OCI-LY1 (cell line): ENCODE measurements around the gene PRPSAP1.

Experiments used
- H2AFZ ChIP-seq: fragments of 200-600 bp; sonication (generic), shearing (Covaris generic); 2 replicates; pipeline ENCODE4 v1.6.0; 2014; ENCODE audit warnings: antibody characterized with exemption, mild to moderate bottlenecking, low read length
- H3F3A ChIP-seq: fragments of 200-600 bp; sonication (generic), shearing (Covaris generic); 2 replicates; pipeline ENCODE4 v1.6.0; 2014; ENCODE audit warnings: mild to moderate bottlenecking, antibody characterized with exemption, low read length, moderate library complexity; ENCODE audit not compliant: insufficient read depth
- H3K27ac ChIP-seq: fragments of 200-600 bp; sonication (generic); 2 replicates; pipeline ENCODE4 v1.5.1; 2014; ENCODE audit warnings: low read length, mixed run types, mild to moderate bottlenecking, low read depth; ENCODE audit not compliant: poor library complexity, severe bottlenecking
- H3K27me3 ChIP-seq: fragments of 200-600 bp; sonication (generic); 2 replicates; pipeline ENCODE4 v1.6.0; 2014; ENCODE audit warnings: antibody characterized with exemption, mild to moderate bottlenecking, low read length, moderate library complexity; ENCODE audit not compliant: insufficient read depth
- H3K36me3 ChIP-seq: fragments of 200-600 bp; sonication (generic); 2 replicates; pipeline ENCODE4 v1.6.1; 2014; ENCODE audit warnings: mild to moderate bottlenecking, antibody characterized with exemption, low read length, moderate library complexity, mixed read lengths; ENCODE audit not compliant: insufficient read depth
- H3K4me1 ChIP-seq: fragments of 200-600 bp; sonication (generic); 2 replicates; pipeline ENCODE4 v1.5.1; 2014; ENCODE audit warnings: mild to moderate bottlenecking, low read length, moderate library complexity; ENCODE audit not compliant: insufficient read depth, severe bottlenecking
- H3K4me2 ChIP-seq: fragments of 200-600 bp; sonication (generic), shearing (Covaris generic); 2 replicates; pipeline ENCODE4 v1.6.1; 2014; ENCODE audit warnings: low read length
- H3K4me3 ChIP-seq: fragments of 200-600 bp; sonication (generic); 2 replicates; pipeline ENCODE4 v1.5.1; 2014; ENCODE audit warnings: low read length, low read depth, mild to moderate bottlenecking, mixed read lengths; ENCODE audit not compliant: poor library complexity, severe bottlenecking
- H3K79me2 ChIP-seq: fragments of 200-600 bp; shearing (Covaris generic); 2 replicates; pipeline ENCODE4 v1.6.1; 2016; ENCODE audit warnings: mixed run types, low read length, mixed read lengths; ENCODE audit not compliant: insufficient read depth
- H3K9ac ChIP-seq: fragments of 200-600 bp; sonication (generic), shearing (Covaris generic); 2 replicates; pipeline ENCODE4 v1.6.1; 2014; ENCODE audit warnings: mild to moderate bottlenecking, low read length, mixed read lengths
- H3K9me2 ChIP-seq: fragments of 200-600 bp; sonication (generic), shearing (Covaris generic); 2 replicates; pipeline ENCODE4 v1.6.1; 2014; ENCODE audit warnings: low read depth, mild to moderate bottlenecking, low read length, mixed read lengths
- H3K9me3 ChIP-seq: fragments of 200-600 bp; shearing (Covaris generic); 2 replicates; pipeline ENCODE4 v1.6.1; 2014; ENCODE audit warnings: low read length, mixed read lengths
- H4K20me1 ChIP-seq: fragments of 200-600 bp; sonication (generic), shearing (Covaris generic); 2 replicates; pipeline ENCODE4 v1.6.0; 2016; ENCODE audit warnings: mild to moderate bottlenecking, low read length; ENCODE audit not compliant: insufficient read depth
- EZH2 ChIP-seq: fragments of 200-600 bp; sonication (generic), shearing (Covaris generic); IDR thresholded peaks from 2 replicates; pipeline ENCODE4 v1.8.0; 2017; ENCODE audit warnings: borderline replicate concordance, mixed run types, mild to moderate bottlenecking, antibody characterized with exemption, low read length, moderate library complexity, mixed read lengths
- TF ChIP-seq, protein P1 (sequence below): fragments of 200-600 bp; sonication (generic), shearing (Covaris generic); IDR thresholded peaks from 2 replicates; pipeline ENCODE4 v1.5.1; 2017; ENCODE audit warnings: mild to moderate bottlenecking, antibody characterized with exemption, low read length, moderate library complexity, mixed read lengths

Gene PRPSAP1, protein sequence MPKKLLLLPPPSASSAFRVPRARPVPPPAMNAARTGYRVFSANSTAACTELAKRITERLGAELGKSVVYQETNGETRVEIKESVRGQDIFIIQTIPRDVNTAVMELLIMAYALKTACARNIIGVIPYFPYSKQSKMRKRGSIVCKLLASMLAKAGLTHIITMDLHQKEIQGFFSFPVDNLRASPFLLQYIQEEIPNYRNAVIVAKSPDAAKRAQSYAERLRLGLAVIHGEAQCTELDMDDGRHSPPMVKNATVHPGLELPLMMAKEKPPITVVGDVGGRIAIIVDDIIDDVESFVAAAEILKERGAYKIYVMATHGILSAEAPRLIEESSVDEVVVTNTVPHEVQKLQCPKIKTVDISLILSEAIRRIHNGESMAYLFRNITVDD

GRCh38 chr17:76353599-76354316 lies at the start of gene PRPSAP1:
PRPSAP1 (minus strand) TSS chr17:76353916; CDS start chr17:76353703, 213 bp downstream.
- TF ChIP-seq EZH2 = no peak
- TF ChIP-seq, protein P1, sequence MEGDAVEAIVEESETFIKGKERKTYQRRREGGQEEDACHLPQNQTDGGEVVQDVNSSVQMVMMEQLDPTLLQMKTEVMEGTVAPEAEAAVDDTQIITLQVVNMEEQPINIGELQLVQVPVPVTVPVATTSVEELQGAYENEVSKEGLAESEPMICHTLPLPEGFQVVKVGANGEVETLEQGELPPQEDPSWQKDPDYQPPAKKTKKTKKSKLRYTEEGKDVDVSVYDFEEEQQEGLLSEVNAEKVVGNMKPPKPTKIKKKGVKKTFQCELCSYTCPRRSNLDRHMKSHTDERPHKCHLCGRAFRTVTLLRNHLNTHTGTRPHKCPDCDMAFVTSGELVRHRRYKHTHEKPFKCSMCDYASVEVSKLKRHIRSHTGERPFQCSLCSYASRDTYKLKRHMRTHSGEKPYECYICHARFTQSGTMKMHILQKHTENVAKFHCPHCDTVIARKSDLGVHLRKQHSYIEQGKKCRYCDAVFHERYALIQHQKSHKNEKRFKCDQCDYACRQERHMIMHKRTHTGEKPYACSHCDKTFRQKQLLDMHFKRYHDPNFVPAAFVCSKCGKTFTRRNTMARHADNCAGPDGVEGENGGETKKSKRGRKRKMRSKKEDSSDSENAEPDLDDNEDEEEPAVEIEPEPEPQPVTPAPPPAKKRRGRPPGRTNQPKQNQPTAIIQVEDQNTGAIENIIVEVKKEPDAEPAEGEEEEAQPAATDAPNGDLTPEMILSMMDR = no peak
- peak within 1 kb of the TSS; percentile 62 for H3K4me2 ChIP-seq
- H3K27ac ChIP-seq = peak within 1 kb of the TSS; percentile 90
- no peaks in the 10 kb centered on the region for H3K9me3 ChIP-seq
- no peaks in the 10 kb centered on the region for H3K27me3 ChIP-seq
- H2AFZ ChIP-seq = peak within 1 kb of the TSS; percentile 83
- peak within 1 kb of the TSS; percentile 84 for H3K4me3 ChIP-seq
- H4K20me1 ChIP-seq = no peaks in the 10 kb centered on the region
- H3K36me3 ChIP-seq = peaks cover 1% of the 10 kb centered on the region; the same call in 1 of the 2 replicates
- peaks cover 18% of the 10 kb centered on the region for H3K79me2 ChIP-seq
- peaks cover 41% of the 10 kb centered on the region for H3K4me1 ChIP-seq
- H3K9me2 ChIP-seq = no peaks in the 10 kb centered on the region
- no peaks in the 10 kb centered on the region for H3F3A ChIP-seq
- H3K9ac ChIP-seq = peak within 1 kb of the TSS; percentile 79

GRCh38 chr17:76402711-76403110 lies 49.0 kb upstream of the PRPSAP1 start:
- Histone ChIP-seq H3K4me3 (no peak overlapping the region), H3K9me3 (no peaks in the 10 kb centered on the region), H3F3A (no peaks in the 10 kb centered on the region), H3K36me3 (peaks cover 50% of the 10 kb centered on the region), H3K9me2 (no peaks in the 10 kb centered on the region), H3K4me1 (peaks cover 24% of the 10 kb centered on the region), H3K9ac (no peak overlapping the region), H4K20me1 (no peaks in the 10 kb centered on the region), H3K79me2 (no peaks in the 10 kb centered on the region), H3K27me3 (no peaks in the 10 kb centered on the region), H3K4me2 (no peak overlapping the region), H2AFZ (no peak overlapping the region), H3K27ac (no peak overlapping the region)
- TF ChIP-seq, protein P1 = no peak
- no peak for TF ChIP-seq EZH2

DNA sequence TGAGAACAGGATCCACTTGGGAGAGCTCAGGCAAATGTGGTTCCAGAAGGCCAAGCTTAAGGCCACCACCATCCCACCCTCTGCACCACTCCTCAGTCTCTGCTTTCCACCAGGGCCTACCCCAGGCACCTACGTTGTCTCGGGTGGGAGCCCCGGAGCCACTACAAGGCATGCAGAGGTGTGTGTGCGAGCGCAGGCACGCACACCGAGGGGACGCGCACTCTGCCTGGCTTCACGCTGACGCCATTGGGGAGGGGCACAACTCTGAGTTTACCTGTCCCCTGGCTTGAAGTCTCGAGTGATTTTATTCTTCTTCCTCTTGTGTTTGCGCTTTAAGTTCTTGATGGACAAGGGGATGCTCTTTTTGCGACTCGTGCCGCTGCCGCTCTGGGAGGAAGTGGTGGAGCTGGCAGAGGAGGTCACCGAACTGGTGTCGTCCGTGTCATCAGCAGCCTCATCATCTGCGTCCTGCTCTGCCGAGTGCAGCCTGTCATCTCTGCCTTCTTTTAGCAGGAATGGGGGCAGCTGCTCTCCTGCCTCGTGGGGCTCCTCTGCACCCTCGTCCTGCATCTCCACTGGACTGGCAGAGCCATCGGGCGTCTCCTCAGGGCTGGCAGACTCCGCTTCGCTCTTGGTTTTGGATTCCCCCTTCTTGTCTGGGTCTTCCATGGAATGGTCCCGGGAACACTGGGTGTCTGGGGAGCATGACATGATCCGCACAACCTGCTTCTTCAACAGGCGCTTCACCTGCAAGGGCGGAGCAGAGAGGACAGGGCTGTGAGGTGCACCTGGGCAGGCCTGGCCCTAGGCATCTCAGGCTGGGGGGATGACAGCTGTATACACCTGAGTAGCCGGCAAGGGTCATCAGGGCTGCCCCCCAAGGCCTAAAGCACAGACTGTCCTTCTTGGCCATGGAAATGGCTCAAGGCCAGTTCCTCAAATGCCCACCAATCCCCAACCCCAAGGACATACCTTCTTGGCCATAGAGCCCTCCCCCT lies 45.8 kb upstream of the PRPSAP1 start:
- no peak overlapping the region for H3K4me2 ChIP-seq

More for the DNA sequence above, 45.8 kb upstream of the PRPSAP1 start:
- Histone ChIP-seq H3K27ac (no peak overlapping the region), H3K79me2 (no peaks in the 10 kb centered on the region), H4K20me1 (no peaks in the 10 kb centered on the region), H3K9ac (no peak overlapping the region), H3K9me2 (no peaks in the 10 kb centered on the region), H3K36me3 (peaks cover 68% of the 10 kb centered on the region), H3K4me3 (no peak overlapping the region), H3K9me3 (no peaks in the 10 kb centered on the region), H3F3A (no peaks in the 10 kb centered on the region), H3K4me1 (no peaks in the 10 kb centered on the region), H3K27me3 (no peaks in the 10 kb centered on the region), H2AFZ (no peak overlapping the region)
- TF ChIP-seq EZH2 = no peak
- TF ChIP-seq, protein P1 = no peak
